Fibroblast of mammary gland (primary cell): ENCODE data around the gene APOC1.

Experiments
- DNase-seq: peaks from one replicate; pipeline ENCODE4 v3.0.0-alpha.2; 2010; ENCODE audit warnings: low read depth
- H3K4me3 ChIP-seq: 2 replicates; pipeline ENCODE4 v1.5.1; 2011; ENCODE audit warnings: low read depth, mild to moderate bottlenecking, low read length, moderate library complexity; ENCODE audit not compliant: control insufficient read depth
- CTCF ChIP-seq: conservative IDR thresholded peaks from 2 replicates; pipeline ENCODE4 v1.5.1; 2011; ENCODE audit warnings: low read depth, low read length, inconsistent platforms; ENCODE audit not compliant: control insufficient read depth, insufficient read depth

Gene APOC1

GRCh38 chr19:44960906-44961728, 46.7 kb downstream of the APOC1 start:
- no peak for DNase-seq
- H3K4me3 ChIP-seq = no peak overlapping the region
- no peak for TF ChIP-seq CTCF

GRCh38 chr19:44961821-44962220, 47.4 kb downstream of the APOC1 start:
- no peak for DNase-seq
- no peak overlapping the region for H3K4me3 ChIP-seq
- TF ChIP-seq CTCF = no peak

GRCh38 chr19:44968118-44968517, 53.7 kb downstream of the APOC1 start:
- no peak for DNase-seq
- H3K4me3 ChIP-seq = no peak overlapping the region
- TF ChIP-seq CTCF = no peak

GRCh38 chr19:44968670-44969069, 54.3 kb downstream of the APOC1 start:
- DNase-seq = no peak
- no peak overlapping the region for H3K4me3 ChIP-seq
- no peak for TF ChIP-seq CTCF
